ENCODE results near the gene DPAGT1.
A peak's percentile ranks its signal among the peaks of the same experiment; 100 is the strongest.

DPAGT1 gene

GRCh38 chr11:119094816-119095065 is 6.9 kb downstream of the DPAGT1 start:
- TF ChIP-seq POLR2AphosphoS5 (IDR thresholded peaks at IDR 0.05; ENCODE audit: low read depth, low read length), result no peak

GRCh38 chr11:119093942-119094815 is 7.5 kb downstream of the DPAGT1 start:
- TF ChIP-seq REST (IDR thresholded peaks at IDR 0.05; ENCODE audit: insufficient read depth in 1 of 2, low read depth in 2 of 2, low read length in 2 of 2), result no peak
- peak; percentile 32; the same call in 1 of the 2 replicates for TF ChIP-seq SIN3A (IDR thresholded peaks at IDR 0.05; ENCODE audit: borderline replicate concordance, insufficient read depth, low read length)

GRCh38 chr11:119092880-119093842 is 8.5 kb downstream of the DPAGT1 start:
- TF ChIP-seq TAF1 (IDR thresholded peaks at IDR 0.05; ENCODE audit: borderline replicate concordance, insufficient read depth, low read length), result no peak
- peak; percentile 38 for TF ChIP-seq POLR2AphosphoS5 (IDR thresholded peaks at IDR 0.05; ENCODE audit: low read depth, low read length)

GRCh38 chr11:119091966-119092879 is 9.4 kb downstream of the DPAGT1 start:
- TF ChIP-seq FOXP2 (optimal IDR thresholded peaks at IDR 0.05; ENCODE audit: borderline replicate concordance, extremely low read depth, extremely low read length, insufficient read depth) (no peak), POLR2AphosphoS5 (IDR thresholded peaks at IDR 0.05; ENCODE audit: low read depth, low read length) (0 out of 2 replicates have a peak, but pooled peaks have one; percentile 36)

GRCh38 chr11:119091178-119091577 is 10.5 kb downstream of the DPAGT1 start:
- no peak for TF ChIP-seq SIN3A (IDR thresholded peaks at IDR 0.05; ENCODE audit: borderline replicate concordance, insufficient read depth, low read length)
- no peak for TF ChIP-seq FOXP2 (optimal IDR thresholded peaks at IDR 0.05; ENCODE audit: borderline replicate concordance, extremely low read depth, extremely low read length, insufficient read depth)
- TF ChIP-seq TAF1 (IDR thresholded peaks at IDR 0.05; ENCODE audit: borderline replicate concordance, insufficient read depth, low read length), result no peak
- no peak for TF ChIP-seq POLR2AphosphoS5 (IDR thresholded peaks at IDR 0.05; ENCODE audit: low read depth, low read length)
- TF ChIP-seq REST (IDR thresholded peaks at IDR 0.05; ENCODE audit: insufficient read depth in 1 of 2, low read depth in 2 of 2, low read length in 2 of 2), result no peak

DNA sequence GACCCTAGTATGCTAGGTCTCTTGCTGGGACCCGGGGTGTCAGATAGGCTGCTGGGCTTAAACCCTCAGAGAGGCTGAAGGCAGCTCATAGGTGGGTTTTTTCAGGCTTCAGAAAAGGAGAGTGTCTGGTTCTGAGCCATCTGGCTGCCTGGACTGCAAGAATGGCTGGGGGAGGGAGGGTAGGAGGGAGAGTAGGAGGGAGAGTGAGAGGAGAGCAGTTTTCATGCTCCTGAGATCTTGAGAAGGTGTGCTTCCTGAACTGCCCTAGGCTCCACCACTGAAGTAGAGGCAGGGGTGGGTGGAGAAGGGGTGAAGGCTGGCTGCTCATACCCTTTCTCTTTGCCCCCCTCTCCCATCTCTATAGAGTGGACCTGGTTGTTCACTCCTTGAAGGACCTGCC is 12.3 kb downstream of the DPAGT1 start:
- TF ChIP-seq REST (IDR thresholded peaks at IDR 0.05; ENCODE audit: insufficient read depth in 1 of 2, low read depth in 2 of 2, low read length in 2 of 2) (no peak), FOXP2 (optimal IDR thresholded peaks at IDR 0.05; ENCODE audit: borderline replicate concordance, extremely low read depth, extremely low read length, insufficient read depth) (no peak), SIN3A (IDR thresholded peaks at IDR 0.05; ENCODE audit: borderline replicate concordance, insufficient read depth, low read length) (no peak)
